GM23338 (cell line): ENCODE measurements around the gene CNPY1. TPM values are rescaled to one million over a fixed set of nuclear protein-coding genes. Genes with fewer than 3 reads are reported as not detected.

Experiments used
- ATAC-seq: fragments of 200-7000 bp; cut with Tn5 transposase; 3 replicates; pipeline ENCODE4 v1.9.1; 2020
- DNase-seq: peaks from one replicate; pipeline ENCODE4 v3.0.0-alpha.2; 2015; ENCODE audit warnings: low spot score
- H2AFZ ChIP-seq: fragments of 200-600 bp; sonication (generic); 2 replicates; pipeline ENCODE4 v1.8.0; 2016; ENCODE audit warnings: antibody characterized with exemption, mild to moderate bottlenecking, moderate library complexity
- H3F3A ChIP-seq: fragments of 200-600 bp; sonication (generic); replicated peaks from 2 replicates; pipeline ENCODE4 v1.8.0; 2017; ENCODE audit warnings: antibody characterized with exemption, mixed run types, low read depth
- H3K27ac ChIP-seq: fragments of 200-600 bp; sonication (generic); 2 replicates; pipeline ENCODE4 v1.6.1; 2016; ENCODE audit warnings: low read depth
- H3K27me3 ChIP-seq: fragments of 200-600 bp; sonication (generic); 2 replicates; pipeline ENCODE4 v1.8.0; 2016; ENCODE audit warnings: mild to moderate bottlenecking, mixed run types, moderate library complexity; ENCODE audit not compliant: insufficient read depth
- H3K36me3 ChIP-seq: fragments of 200-600 bp; sonication (generic); 2 replicates; pipeline ENCODE4 v1.8.0; 2016; ENCODE audit warnings: mild to moderate bottlenecking; ENCODE audit not compliant: insufficient read depth
- H3K4me1 ChIP-seq: fragments of 200-600 bp; sonication (generic); 2 replicates; pipeline ENCODE4 v1.8.0; 2016; ENCODE audit warnings: mild to moderate bottlenecking, moderate library complexity; ENCODE audit not compliant: insufficient read depth
- H3K4me2 ChIP-seq: fragments of 200-600 bp; sonication (generic); 2 replicates; pipeline ENCODE4 v1.7.1; 2017; ENCODE audit warnings: mixed run types
- H3K4me3 ChIP-seq: fragments of 200-600 bp; sonication (generic); 2 replicates; pipeline ENCODE4 v1.6.1; 2016; ENCODE audit warnings: mixed run types
- H3K79me2 ChIP-seq: fragments of 200-600 bp; sonication (generic); replicated peaks from 2 replicates; pipeline ENCODE4 v1.8.0; 2017; ENCODE audit warnings: mild to moderate bottlenecking; ENCODE audit not compliant: insufficient read depth
- H3K9me2 ChIP-seq: fragments of 200-600 bp; sonication (generic); 2 replicates; pipeline ENCODE4 v1.8.0; 2017; ENCODE audit not compliant: insufficient read depth
- H4K20me1 ChIP-seq: fragments of 200-600 bp; sonication (generic); replicated peaks from 2 replicates; pipeline ENCODE4 v1.8.0; 2017; ENCODE audit warnings: mild to moderate bottlenecking; ENCODE audit not compliant: insufficient read depth
- H3K27ac Mint-ChIP-seq: 2 replicates; pipeline ENCODE4 v1.8.0; 2020; ENCODE audit warnings: inconsistent platforms, mild to moderate bottlenecking, moderate library complexity, mixed read lengths
- H3K27me3 Mint-ChIP-seq: 3 replicates; pipeline ENCODE4 v1.8.0; 2022; ENCODE audit warnings: low read depth, mild to moderate bottlenecking, moderate library complexity, mixed read lengths, inconsistent platforms; ENCODE audit not compliant: insufficient read depth, poor library complexity
- H3K36me3 Mint-ChIP-seq: 3 replicates; pipeline ENCODE4 v1.8.0; 2021; ENCODE audit warnings: low read depth, mild to moderate bottlenecking, inconsistent platforms, moderate library complexity, mixed read lengths
- H3K4me1 Mint-ChIP-seq: 3 replicates; pipeline ENCODE4 v1.8.0; 2020; ENCODE audit warnings: mild to moderate bottlenecking, inconsistent platforms, mixed read lengths
- H3K4me3 Mint-ChIP-seq: 3 replicates; pipeline ENCODE4 v1.8.0; 2021; ENCODE audit warnings: moderate library complexity, mild to moderate bottlenecking, inconsistent platforms, mixed read lengths
- H3K9me3 Mint-ChIP-seq: 3 replicates; pipeline ENCODE4 v1.8.0; 2020; ENCODE audit warnings: moderate library complexity, mild to moderate bottlenecking, inconsistent platforms, mixed read lengths
- CREB1 ChIP-seq: fragments of 250-450 bp; sonication (Bioruptor Pico); IDR thresholded peaks from 2 replicates; pipeline ENCODE4 v1.5.0; 2020; ENCODE audit warnings: low read depth, mild to moderate bottlenecking, moderate library complexity
- EZH2 ChIP-seq: fragments of 200-600 bp; sonication (generic); IDR thresholded peaks from one replicate; pipeline ENCODE4 v1.8.0; 2017; ENCODE audit warnings: antibody characterized with exemption, mild to moderate bottlenecking, low read depth; ENCODE audit not compliant: unreplicated experiment
- EZH2phosphoT487 ChIP-seq: fragments of 200-600 bp; sonication (generic); IDR thresholded peaks from one replicate; pipeline ENCODE4 v1.8.1; 2018; ENCODE audit warnings: antibody characterized with exemption; ENCODE audit not compliant: unreplicated experiment
- JUNB ChIP-seq: IDR thresholded peaks from one replicate; pipeline ENCODE4 v1.6.1; 2016; ENCODE audit warnings: antibody characterized with exemption; ENCODE audit not compliant: unreplicated experiment
- NANOG ChIP-seq: IDR thresholded peaks from 2 replicates; pipeline ENCODE4 v1.6.1; 2016; ENCODE audit warnings: antibody characterized with exemption, borderline replicate concordance
- POLR2AphosphoS5 ChIP-seq: IDR thresholded peaks from 2 replicates; pipeline ENCODE4 v1.6.1; 2016; ENCODE audit warnings: antibody characterized with exemption, low read depth
- ZNF114 ChIP-seq: fragments of 250-450 bp; sonication (Bioruptor Pico); IDR thresholded peaks from 2 replicates; pipeline ENCODE4 v1.5.0; 2020; ENCODE audit warnings: mild to moderate bottlenecking, moderate library complexity
- ZNF331 ChIP-seq: fragments of 250-450 bp; sonication (Bioruptor Pico); IDR thresholded peaks from 2 replicates; pipeline ENCODE4 v1.5.0; 2020; ENCODE audit warnings: low read depth, mild to moderate bottlenecking, moderate library complexity
- polyA plus RNA-seq: library from polyadenylated mRNA; unstranded; fragments of >200 nt; fragmentation: Nextera tagmentation; extraction: Ambion mirVana; gene quantifications from 2 replicates; pipeline ENCODE4 v1.2.1, GENCODE V29; 2016
- total RNA-seq: library from RNA; depleted of rRNA; stranded (reverse); fragments of >200 nt; shearing (Covaris generic); gene quantifications from 2 replicates; pipeline ENCODE4 v1.2.3, GENCODE V29; 2014
- TF ChIP-seq, protein P1 (sequence below), 2 experiments: fragments of 200-600 bp in 1 of 2; sonication (generic) in 1 of 2; conservative IDR thresholded peaks; 2 replicates each; pipeline versions ENCODE4 v1.5.1 to v1.6.1; 2016 to 2017; ENCODE audit warnings: antibody characterized with exemption in 2 of 2, low read depth in 2 of 2, mild to moderate bottlenecking in 2 of 2, moderate library complexity in 1 of 2
- TF ChIP-seq, protein P2 (sequence below): IDR thresholded peaks from one replicate; pipeline ENCODE4 v1.6.1; 2018; ENCODE audit warnings: antibody characterized with exemption; ENCODE audit not compliant: unreplicated experiment
- TF ChIP-seq, protein P3 (sequence below): fragments of 250-450 bp; sonication (Bioruptor Pico); IDR thresholded peaks from 2 replicates; pipeline ENCODE4 v1.5.0; 2020; ENCODE audit warnings: mild to moderate bottlenecking, moderate library complexity

CNPY1 gene
- total and polyA plus RNA-seq, 2 experiments from 2014 or later = not detected

DNA sequence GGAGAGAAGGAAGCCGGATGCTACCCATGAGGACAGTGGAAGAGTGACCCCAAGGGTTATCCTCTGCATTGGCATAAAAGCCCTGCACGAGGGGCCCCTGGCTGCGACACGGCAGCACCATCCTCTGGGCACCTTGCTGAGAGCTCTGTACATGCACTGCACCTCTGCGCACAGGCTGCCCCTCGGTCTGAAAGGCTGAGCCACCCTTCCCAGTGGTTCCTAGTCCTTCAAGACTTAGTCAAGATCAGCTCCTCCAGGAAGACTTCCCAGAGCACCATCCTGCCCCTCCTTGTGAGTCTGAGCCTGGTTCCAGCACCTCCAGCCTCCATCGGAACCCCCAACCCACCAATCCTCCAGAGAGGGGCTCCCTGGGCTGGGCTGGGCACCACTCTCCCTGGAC, 37.9 kb upstream of the CNPY1 start (continued):
- TF ChIP-seq, protein P1, sequence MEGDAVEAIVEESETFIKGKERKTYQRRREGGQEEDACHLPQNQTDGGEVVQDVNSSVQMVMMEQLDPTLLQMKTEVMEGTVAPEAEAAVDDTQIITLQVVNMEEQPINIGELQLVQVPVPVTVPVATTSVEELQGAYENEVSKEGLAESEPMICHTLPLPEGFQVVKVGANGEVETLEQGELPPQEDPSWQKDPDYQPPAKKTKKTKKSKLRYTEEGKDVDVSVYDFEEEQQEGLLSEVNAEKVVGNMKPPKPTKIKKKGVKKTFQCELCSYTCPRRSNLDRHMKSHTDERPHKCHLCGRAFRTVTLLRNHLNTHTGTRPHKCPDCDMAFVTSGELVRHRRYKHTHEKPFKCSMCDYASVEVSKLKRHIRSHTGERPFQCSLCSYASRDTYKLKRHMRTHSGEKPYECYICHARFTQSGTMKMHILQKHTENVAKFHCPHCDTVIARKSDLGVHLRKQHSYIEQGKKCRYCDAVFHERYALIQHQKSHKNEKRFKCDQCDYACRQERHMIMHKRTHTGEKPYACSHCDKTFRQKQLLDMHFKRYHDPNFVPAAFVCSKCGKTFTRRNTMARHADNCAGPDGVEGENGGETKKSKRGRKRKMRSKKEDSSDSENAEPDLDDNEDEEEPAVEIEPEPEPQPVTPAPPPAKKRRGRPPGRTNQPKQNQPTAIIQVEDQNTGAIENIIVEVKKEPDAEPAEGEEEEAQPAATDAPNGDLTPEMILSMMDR (conservative IDR thresholded peaks at IDR 0.05; ENCODE audit: low read depth in 2 of 2) = no peak
- no peak for TF ChIP-seq EZH2phosphoT487
- no peak for TF ChIP-seq JUNB
- no peak for TF ChIP-seq EZH2
- no peak for TF ChIP-seq NANOG
- no peak for TF ChIP-seq POLR2AphosphoS5
- TF ChIP-seq, protein P2, sequence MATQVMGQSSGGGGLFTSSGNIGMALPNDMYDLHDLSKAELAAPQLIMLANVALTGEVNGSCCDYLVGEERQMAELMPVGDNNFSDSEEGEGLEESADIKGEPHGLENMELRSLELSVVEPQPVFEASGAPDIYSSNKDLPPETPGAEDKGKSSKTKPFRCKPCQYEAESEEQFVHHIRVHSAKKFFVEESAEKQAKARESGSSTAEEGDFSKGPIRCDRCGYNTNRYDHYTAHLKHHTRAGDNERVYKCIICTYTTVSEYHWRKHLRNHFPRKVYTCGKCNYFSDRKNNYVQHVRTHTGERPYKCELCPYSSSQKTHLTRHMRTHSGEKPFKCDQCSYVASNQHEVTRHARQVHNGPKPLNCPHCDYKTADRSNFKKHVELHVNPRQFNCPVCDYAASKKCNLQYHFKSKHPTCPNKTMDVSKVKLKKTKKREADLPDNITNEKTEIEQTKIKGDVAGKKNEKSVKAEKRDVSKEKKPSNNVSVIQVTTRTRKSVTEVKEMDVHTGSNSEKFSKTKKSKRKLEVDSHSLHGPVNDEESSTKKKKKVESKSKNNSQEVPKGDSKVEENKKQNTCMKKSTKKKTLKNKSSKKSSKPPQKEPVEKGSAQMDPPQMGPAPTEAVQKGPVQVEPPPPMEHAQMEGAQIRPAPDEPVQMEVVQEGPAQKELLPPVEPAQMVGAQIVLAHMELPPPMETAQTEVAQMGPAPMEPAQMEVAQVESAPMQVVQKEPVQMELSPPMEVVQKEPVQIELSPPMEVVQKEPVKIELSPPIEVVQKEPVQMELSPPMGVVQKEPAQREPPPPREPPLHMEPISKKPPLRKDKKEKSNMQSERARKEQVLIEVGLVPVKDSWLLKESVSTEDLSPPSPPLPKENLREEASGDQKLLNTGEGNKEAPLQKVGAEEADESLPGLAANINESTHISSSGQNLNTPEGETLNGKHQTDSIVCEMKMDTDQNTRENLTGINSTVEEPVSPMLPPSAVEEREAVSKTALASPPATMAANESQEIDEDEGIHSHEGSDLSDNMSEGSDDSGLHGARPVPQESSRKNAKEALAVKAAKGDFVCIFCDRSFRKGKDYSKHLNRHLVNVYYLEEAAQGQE = no peak
- no peak for TF ChIP-seq ZNF114

DNA sequence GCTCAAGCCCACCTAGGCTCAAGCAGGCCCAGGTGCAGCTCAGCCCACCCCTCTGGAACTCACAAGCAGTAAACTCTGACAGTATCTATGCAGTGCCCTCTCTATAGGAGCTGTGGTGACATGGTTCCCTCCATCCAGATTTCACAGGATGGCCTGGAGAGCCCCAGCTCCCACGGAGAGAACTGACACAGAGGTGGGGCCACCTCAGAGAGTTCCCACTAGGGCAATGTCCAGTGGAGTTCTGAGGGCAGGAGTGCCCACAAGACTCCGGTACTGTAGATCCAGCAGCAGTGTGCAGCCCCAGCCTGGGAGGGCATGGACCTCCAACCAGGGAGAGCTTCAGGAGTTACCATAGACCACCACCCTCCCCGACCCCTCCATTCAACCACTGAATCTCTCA, 37.3 kb upstream of the CNPY1 start:
- peaks cover 5% of the 10 kb centered on the region for H3K4me1 Mint-ChIP-seq
- H3K4me3 ChIP-seq = no peak overlapping the region
- TF ChIP-seq NANOG (no peak), POLR2AphosphoS5 (no peak), ZNF331 (CRISPR knock-in tag) (no peak), EZH2 (no peak), EZH2phosphoT487 (no peak), CREB1 (CRISPR knock-in tag) (no peak)
- TF ChIP-seq, protein P3, sequence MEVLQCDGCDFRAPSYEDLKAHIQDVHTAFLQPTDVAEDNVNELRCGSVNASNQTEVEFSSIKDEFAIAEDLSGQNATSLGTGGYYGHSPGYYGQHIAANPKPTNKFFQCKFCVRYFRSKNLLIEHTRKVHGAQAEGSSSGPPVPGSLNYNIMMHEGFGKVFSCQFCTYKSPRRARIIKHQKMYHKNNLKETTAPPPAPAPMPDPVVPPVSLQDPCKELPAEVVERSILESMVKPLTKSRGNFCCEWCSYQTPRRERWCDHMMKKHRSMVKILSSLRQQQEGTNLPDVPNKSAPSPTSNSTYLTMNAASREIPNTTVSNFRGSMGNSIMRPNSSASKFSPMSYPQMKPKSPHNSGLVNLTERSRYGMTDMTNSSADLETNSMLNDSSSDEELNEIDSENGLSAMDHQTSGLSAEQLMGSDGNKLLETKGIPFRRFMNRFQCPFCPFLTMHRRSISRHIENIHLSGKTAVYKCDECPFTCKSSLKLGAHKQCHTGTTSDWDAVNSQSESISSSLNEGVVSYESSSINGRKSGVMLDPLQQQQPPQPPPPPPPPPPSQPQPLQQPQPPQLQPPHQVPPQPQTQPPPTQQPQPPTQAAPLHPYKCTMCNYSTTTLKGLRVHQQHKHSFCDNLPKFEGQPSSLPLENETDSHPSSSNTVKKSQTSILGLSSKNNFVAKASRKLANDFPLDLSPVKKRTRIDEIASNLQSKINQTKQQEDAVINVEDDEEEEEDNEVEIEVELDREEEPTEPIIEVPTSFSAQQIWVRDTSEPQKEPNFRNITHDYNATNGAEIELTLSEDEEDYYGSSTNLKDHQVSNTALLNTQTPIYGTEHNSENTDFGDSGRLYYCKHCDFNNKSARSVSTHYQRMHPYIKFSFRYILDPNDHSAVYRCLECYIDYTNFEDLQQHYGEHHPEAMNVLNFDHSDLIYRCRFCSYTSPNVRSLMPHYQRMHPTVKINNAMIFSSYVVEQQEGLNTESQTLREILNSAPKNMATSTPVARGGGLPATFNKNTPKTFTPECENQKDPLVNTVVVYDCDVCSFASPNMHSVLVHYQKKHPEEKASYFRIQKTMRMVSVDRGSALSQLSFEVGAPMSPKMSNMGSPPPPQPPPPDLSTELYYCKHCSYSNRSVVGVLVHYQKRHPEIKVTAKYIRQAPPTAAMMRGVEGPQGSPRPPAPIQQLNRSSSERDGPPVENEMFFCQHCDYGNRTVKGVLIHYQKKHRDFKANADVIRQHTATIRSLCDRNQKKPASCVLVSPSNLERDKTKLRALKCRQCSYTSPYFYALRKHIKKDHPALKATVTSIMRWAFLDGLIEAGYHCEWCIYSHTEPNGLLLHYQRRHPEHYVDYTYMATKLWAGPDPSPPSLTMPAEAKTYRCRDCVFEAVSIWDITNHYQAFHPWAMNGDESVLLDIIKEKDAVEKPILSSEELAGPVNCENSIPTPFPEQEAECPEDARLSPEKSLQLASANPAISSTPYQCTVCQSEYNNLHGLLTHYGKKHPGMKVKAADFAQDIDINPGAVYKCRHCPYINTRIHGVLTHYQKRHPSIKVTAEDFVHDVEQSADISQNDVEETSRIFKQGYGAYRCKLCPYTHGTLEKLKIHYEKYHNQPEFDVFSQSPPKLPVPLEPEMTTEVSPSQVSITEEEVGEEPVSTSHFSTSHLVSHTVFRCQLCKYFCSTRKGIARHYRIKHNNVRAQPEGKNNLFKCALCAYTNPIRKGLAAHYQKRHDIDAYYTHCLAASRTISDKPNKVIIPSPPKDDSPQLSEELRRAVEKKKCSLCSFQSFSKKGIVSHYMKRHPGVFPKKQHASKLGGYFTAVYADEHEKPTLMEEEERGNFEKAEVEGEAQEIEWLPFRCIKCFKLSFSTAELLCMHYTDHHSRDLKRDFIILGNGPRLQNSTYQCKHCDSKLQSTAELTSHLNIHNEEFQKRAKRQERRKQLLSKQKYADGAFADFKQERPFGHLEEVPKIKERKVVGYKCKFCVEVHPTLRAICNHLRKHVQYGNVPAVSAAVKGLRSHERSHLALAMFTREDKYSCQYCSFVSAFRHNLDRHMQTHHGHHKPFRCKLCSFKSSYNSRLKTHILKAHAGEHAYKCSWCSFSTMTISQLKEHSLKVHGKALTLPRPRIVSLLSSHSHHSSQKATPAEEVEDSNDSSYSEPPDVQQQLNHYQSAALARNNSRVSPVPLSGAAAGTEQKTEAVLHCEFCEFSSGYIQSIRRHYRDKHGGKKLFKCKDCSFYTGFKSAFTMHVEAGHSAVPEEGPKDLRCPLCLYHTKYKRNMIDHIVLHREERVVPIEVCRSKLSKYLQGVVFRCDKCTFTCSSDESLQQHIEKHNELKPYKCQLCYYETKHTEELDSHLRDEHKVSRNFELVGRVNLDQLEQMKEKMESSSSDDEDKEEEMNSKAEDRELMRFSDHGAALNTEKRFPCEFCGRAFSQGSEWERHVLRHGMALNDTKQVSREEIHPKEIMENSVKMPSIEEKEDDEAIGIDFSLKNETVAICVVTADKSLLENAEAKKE = no peak
- no peak overlapping the region for H3K4me2 ChIP-seq
- no peaks in the 10 kb centered on the region for H3K4me1 ChIP-seq
- no peaks in the 10 kb centered on the region for H3K9me2 ChIP-seq
- no peaks in the 10 kb centered on the region for H3K36me3 Mint-ChIP-seq
- H3K27me3 ChIP-seq = no peaks in the 10 kb centered on the region
- H2AFZ ChIP-seq = no peak overlapping the region
- H3K9me3 Mint-ChIP-seq = no peaks in the 10 kb centered on the region
- ATAC-seq (no peak), DNase-seq (no peak)
- H3K36me3 ChIP-seq = no peaks in the 10 kb centered on the region
- no peaks in the 10 kb centered on the region for H3F3A ChIP-seq
- H3K79me2 ChIP-seq = no peaks in the 10 kb centered on the region
- no peak overlapping the region for H3K4me3 Mint-ChIP-seq
- no peak overlapping the region for H3K27ac ChIP-seq
- H3K27me3 Mint-ChIP-seq = peaks cover 9% of the 10 kb centered on the region
- H3K27ac Mint-ChIP-seq = no peak overlapping the region
- H4K20me1 ChIP-seq = no peaks in the 10 kb centered on the region
